Activated CD4-positive, alpha-beta T cell treated with anti-CD3 and anti-CD28 coated beads, Interleukin-2, amount 50 U/mL, for 1 hour (primary cell): ENCODE results near the gene MOB4.
"Not testable (repeated sequence)": the region's sequence is repeated elsewhere in the genome, so short reads cannot be mapped to it uniquely, and the experiment has no call there.

Experiments
- DNase-seq: peaks from one replicate; pipeline ENCODE4 v3.0.0-alpha.2; 2020

Gene MOB4

DNA sequence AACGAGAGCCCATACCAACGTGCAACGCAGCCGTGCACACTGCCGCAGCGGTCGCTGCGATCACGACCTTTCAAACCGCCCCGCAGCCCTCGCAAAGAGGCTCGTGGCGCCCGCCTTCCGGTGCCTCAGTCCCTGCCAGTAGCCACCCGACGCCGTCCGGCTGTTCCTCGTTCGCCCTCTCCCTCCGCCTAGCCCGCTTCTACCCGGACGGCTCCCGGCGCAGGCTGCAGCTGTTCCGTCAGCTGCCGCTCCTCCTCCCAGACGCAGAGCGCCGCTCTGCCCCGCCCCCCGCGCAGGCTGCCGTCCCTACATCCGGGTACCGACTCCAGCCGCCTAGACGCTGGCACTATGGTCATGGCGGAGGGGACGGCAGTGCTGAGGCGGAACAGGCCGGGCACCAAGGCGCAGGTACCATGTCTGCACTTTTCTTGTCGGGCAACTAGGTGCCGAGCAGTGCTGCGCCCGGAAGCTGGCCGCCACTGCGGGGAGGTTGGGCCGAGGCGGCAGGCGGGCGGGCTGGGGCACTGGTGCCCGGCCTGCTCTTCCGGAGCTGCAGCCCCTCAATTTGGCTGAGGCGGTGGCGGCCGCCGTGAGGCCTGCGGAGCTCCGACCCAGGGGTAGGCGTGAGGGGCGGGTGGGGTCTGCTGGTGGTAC lies at the start of gene MOB4:
Gene MOB4, plus strand, starts transcription at position 328 of the 654 bp plus-strand sequence. Its CDS starts 21 bp downstream, at position 349.
- peak; percentile 92 for DNase-seq

GRCh38 chr2:197472166-197472565 lies 43.7 kb upstream of the MOB4 start:
- DNase-seq = no peak

DNA sequence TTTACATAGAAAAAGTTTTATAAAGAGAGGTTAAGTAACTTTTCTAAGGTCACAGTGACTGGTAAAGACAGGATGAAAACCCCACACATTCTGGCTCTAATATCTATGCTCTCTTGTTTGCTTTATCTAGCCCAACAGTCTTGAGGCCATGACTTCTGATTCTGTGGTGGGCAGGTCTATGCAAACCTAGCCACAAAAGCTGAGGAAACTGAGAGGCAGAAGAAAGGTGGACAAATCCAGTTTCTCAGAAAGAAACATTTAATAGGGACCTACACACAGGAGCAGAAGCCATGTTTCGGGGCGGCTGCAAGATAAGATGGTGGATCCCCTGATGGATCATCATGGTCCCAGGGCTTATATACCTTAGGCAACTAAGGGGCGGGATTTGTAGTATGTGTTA lies 38.1 kb upstream of the MOB4 start:
- no peak for DNase-seq

DNA sequence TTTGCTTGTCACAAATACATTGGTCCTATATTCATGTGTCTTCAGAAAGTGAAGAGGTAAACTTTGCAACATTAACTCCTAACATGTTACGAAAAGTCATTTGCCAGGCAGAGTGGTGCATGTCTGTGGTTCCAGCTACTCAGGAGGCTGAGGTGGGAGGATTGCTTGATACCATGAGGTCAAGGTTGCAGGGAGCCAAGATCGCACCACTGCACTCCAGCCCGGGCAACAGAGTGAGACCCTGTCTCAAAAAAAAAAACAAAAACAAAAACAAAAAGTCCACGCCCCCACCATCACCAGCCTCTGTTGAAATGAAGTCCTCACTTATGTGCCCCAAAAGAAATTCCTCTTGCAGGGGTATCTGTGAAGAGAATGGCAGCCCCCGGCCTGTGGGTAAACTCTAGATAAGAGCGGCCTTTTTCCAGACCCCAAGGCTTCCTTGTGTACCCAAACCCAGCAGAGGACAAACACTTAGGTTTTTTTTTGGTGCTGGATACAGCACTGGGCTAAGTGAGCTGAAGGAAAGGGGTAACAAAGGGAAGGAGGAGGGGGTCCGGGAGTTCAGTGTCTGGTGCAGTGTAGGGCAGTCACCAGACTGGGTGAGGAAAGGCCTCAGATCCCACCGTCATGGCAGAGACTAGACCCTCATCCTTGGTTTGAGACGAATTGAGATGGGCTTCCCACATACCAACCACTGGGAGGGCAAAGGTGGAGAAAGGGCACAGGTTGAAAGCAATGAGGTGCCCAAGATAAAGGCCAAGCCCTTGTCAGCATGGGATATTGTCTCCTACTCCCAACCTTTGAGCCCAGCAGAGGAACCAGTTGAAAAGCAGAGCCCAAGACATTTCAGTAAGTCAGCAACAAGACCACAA lies 35.5 kb upstream of the MOB4 start:
- DNase-seq = no peak

DNA sequence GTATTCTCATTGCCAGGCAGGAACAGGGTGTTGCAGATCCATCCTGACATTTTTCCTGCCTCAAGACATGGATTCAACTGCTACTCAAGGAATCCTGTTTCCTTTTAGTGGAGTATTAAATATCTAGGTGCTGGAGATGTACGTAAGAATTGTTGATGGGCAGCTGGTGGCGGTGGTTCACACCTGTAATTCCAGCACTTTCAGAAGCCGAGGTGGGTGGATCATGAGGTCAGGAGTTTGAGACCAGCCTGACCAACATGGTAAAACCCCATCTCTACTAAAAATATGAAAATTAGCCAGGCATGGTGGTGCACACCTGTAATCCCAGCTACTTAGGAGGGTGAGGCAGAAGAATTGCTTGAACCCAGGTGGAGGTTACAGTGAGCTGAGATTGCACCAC lies 31.6 kb upstream of the MOB4 start:
- DNase-seq = not testable (repeated sequence)

DNA sequence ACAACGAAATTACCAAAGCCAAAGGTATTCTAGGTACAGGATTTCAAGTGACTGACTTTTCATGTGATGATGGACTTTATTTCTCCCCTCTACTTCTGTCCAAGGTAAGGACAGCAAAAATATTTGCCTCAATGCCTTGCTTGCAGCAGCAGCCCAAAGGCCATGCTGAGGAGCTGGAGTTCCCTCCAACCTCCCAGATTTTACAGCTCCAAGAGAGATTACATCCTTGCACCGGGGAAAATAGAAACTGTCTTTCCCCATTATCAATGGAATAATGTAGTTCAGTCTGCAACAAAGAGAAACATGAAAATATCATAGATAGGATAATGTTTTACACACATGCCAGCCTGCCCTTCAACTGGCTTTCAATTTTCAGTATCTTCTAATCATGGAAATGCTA lies 29.7 kb upstream of the MOB4 start:
- no peak for DNase-seq

GRCh38 chr2:197487385-197487784 lies 28.5 kb upstream of the MOB4 start:
- DNase-seq = no peak

GRCh38 chr2:197495433-197496134 lies 20.3 kb upstream of the MOB4 start:
- DNase-seq = no peak

DNA sequence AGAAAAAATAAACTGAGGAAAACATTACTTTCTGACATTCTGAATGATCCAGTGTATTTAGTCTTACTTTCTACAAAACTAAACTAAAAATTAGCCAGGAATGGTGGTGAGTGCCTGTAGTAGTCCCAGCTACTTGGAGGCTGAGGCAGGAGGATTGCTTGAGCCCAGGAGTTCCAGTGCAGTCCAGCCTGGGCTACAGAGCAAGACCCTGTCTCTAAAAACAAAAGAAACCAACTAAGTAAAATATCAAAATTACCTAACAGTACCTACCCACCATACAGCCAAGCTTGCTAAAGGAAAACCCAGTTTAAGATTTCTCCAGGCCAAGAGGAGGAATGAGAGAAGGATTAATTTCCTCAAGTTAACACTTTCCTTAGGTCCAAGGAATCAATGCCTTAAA lies 19.2 kb upstream of the MOB4 start:
- DNase-seq = no peak

GRCh38 chr2:197497326-197497725 lies 18.5 kb upstream of the MOB4 start:
- no peak for DNase-seq

- DNase-seq = no peak
Measured at GRCh38 chr2:197498235-197498936, 17.5 kb upstream of the MOB4 start.

DNA sequence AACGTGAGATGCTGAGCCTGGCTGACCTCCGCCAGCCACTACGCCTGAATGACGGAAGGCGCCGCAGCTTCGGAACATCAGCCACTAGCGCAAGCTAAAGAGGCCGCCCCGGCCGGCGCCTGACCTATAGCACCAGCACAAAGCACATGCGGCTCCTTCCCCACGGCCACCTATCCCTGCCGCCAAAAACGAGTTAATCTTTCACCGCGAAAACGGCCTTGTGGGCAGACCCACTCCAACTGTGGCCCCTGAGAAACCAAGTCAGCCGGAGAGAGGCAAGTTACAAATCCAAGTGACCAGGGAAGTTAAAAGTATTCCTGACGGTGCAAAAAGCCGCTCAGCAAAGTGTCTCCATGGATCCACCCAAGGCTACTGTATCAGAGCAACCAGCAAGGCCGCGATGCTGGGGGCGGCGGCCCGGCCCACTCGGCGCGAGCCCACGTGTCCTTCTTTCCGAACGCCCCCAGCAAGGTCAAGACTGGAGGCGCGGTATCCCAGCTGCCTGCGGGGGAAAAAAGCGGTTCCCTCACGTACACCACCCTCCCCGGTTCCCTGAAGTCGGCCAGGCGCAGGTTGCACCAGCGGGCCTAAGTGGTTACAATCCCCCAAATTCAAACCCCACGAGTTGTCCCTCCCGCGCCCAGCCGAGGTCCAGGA lies 16.8 kb upstream of the MOB4 start:
- peak; percentile 34 for DNase-seq

DNA sequence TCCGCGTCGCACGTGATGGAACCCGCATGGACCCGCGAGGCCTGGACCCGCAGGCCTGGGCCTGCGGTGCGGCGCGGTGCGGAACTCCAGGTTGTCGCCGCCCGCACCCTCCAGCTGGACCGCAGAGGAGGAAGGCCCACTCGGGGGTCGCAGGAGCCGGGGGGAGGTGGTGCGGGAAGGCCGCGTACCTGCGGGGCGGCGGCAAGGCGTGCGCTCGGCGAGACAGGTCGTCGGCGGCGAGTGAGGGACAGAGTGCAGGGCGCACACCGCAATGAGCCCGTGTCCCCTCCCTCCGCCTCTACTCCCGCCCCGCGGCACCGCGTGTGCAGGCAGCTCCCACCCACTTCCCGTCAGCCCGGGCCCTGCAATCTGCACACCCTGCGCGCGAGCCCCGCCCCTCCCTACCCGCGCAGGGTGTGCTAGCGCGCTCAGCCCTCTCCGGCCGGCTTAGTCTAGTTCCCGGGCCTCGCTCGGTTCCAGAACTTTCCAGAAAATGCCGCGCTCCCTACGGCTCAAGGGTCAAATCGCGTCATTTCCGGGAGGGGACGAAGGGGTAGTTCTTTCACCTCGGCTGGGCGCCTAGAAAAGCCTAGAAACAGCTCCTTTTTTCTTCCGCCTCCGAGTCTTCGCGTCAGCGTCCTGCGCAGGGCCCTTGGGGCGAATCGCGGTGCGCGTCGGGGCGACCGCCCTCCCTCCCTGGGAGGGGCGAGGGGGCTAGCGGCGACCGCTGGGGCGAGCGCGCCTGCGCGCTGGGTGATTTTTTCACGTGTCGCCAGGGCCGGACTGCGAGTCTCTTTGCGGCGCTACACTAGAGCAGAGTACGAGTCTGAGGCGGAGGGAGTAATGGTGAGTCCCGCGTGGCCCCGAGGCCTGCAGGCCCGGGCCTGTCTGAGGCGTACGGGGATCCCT lies 16.0 kb upstream of the MOB4 start, which contains the start of the genes HSPD1 and HSPE1:
Gene HSPD1, minus strand, starts transcription at position 247 of the 909 bp plus-strand sequence. CDS start 992 bp downstream, outside the sequence.
Gene HSPE1, plus strand, starts transcription at position 786 of the 909 bp plus-strand sequence. Its CDS starts 58 bp downstream, at position 844.
- peak; percentile 95 for DNase-seq

GRCh38 chr2:197500503-197501131 lies 15.2 kb upstream of the MOB4 start:
- DNase-seq = no peak

- DNase-seq = no peak
Measured at GRCh38 chr2:197502201-197502600, 13.7 kb upstream of the MOB4 start.

GRCh38 chr2:197502685-197503084 lies 13.2 kb upstream of the MOB4 start:
- DNase-seq = no peak

DNA sequence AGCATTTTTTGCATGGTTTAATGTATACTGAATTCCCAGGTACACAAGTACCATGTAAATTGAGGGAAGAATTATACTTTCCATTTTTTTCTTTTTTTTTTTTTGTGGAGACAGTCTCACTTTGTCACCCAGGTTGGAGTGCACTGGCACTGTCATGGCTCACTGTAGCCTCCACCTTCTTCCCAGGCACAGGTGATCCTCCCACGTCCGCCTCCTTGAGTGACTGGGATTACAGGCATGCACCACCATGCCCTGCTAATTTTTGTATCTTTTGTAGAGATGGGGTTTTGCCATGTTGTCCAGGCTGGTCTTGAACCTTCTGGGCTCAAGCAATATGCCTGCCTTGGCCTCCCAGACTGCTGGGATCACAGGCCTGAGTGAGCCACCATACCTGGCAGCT lies 11.9 kb upstream of the MOB4 start:
- no peak for DNase-seq

- DNase-seq = no peak
Measured at GRCh38 chr2:197504512-197504911, 11.4 kb upstream of the MOB4 start.

- no peak for DNase-seq
Measured at GRCh38 chr2:197506658-197507057, 9.2 kb upstream of the MOB4 start.

DNA sequence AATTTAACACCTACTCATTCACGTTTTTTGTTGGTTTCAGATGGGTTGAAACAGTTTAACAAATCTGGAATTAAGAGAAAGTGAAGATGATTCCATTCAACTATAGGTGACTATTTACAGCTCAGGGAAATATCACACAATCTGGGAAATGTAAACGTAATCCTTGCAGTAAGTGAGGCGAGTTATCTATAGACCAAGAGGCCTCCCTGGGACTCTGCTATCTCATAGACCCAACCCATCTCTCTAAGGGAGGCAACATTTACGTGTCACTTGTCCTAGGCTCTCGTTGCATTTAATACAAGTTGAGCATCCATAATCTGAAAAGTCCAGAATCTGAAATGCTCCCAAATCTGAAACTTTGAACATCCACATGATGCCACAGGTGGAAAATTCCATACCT lies 2.0 kb upstream of the MOB4 start:
- DNase-seq = no peak

- no peak for DNase-seq
Measured at GRCh38 chr2:197514754-197515153, 1.1 kb upstream of the MOB4 start.
